GM21576 (cell line): ENCODE measurements around the gene ASB10.

ENCODE experiments used
- ATAC-seq: cut with Tn5 transposase; IDR thresholded peaks from one replicate; pipeline ENCODE4 v1.9.1; 2021; ENCODE audit warnings: mild to moderate bottlenecking, moderate library complexity; ENCODE audit not compliant: unreplicated experiment

The ASB10 gene

GRCh38 chr7:151168003-151168786 is 18.9 kb downstream of the ASB10 start:
- ATAC-seq = peak; percentile 65

- no peak for ATAC-seq
These were observed 19.7 kb downstream of the ASB10 start, which contains the start of gene GBX1 for GRCh38 chr7:151167197-151167961. TSS of gene GBX1 (minus strand) at chr7:151167694. CDS start at chr7:151167548, 146 bp downstream.

- ATAC-seq = no peak
These were observed 20.3 kb downstream of the ASB10 start for GRCh38 chr7:151166629-151167196.

- ATAC-seq = no peak
These were observed 25.3 kb downstream of the ASB10 start for GRCh38 chr7:151161757-151162156.

GRCh38 chr7:151157645-151158329 is 29.3 kb downstream of the ASB10 start:
- no peak for ATAC-seq

- no peak for ATAC-seq
These were observed 34.2 kb downstream of the ASB10 start for GRCh38 chr7:151152643-151153513.

GRCh38 chr7:151150388-151150787 is 36.7 kb downstream of the ASB10 start:
- ATAC-seq = no peak

- ATAC-seq = no peak
These were observed 38.5 kb downstream of the ASB10 start for GRCh38 chr7:151148319-151149259.

- ATAC-seq = no peak
These were observed 40.3 kb downstream of the ASB10 start for GRCh38 chr7:151146761-151147160.

- no peak for ATAC-seq
These were observed 42.7 kb downstream of the ASB10 start for GRCh38 chr7:151144387-151144786.

GRCh38 chr7:151143261-151144015 is 43.6 kb downstream of the ASB10 start:
- no peak for ATAC-seq

- ATAC-seq = no peak
These were observed 44.4 kb downstream of the ASB10 start for GRCh38 chr7:151142686-151143040.

- no peak for ATAC-seq
These were observed 45.0 kb downstream of the ASB10 start for GRCh38 chr7:151141855-151142685.

GRCh38 chr7:151141311-151141854 is 45.7 kb downstream of the ASB10 start:
- ATAC-seq = no peak

- no peak for ATAC-seq
These were observed 46.2 kb downstream of the ASB10 start for GRCh38 chr7:151140826-151141225.

GRCh38 chr7:151139791-151140190 is 47.3 kb downstream of the ASB10 start:
- no peak for ATAC-seq

GRCh38 chr7:151139071-151139790 is 47.8 kb downstream of the ASB10 start:
- no peak for ATAC-seq
